D721Med (cell line): Measurements from ENCODE around the gene ZNF747.
"Not testable (repeated sequence)": the region's sequence is repeated elsewhere in the genome, so short reads cannot be mapped to it uniquely, and the experiment has no call there.

Source experiments
- DNase-seq: peaks from one replicate; pipeline ENCODE4 v3.0.0; 2011; ENCODE audit warnings: low spot score; ENCODE audit not compliant: insufficient read length
- FAIRE-seq: peaks from 2 replicates; lab custom pipeline; 2011; peaks lifted over from hg19 to GRCh38; lab: Jason Lieb, UNC
- CTCF ChIP-seq: IDR thresholded peaks from 2 replicates; pipeline ENCODE4 v1.5.1; 2012; ENCODE audit warnings: mild to moderate bottlenecking, control low read depth; ENCODE audit not compliant: insufficient read depth; ENCODE audit errors: missing control alignments

ZNF747 gene

DNA sequence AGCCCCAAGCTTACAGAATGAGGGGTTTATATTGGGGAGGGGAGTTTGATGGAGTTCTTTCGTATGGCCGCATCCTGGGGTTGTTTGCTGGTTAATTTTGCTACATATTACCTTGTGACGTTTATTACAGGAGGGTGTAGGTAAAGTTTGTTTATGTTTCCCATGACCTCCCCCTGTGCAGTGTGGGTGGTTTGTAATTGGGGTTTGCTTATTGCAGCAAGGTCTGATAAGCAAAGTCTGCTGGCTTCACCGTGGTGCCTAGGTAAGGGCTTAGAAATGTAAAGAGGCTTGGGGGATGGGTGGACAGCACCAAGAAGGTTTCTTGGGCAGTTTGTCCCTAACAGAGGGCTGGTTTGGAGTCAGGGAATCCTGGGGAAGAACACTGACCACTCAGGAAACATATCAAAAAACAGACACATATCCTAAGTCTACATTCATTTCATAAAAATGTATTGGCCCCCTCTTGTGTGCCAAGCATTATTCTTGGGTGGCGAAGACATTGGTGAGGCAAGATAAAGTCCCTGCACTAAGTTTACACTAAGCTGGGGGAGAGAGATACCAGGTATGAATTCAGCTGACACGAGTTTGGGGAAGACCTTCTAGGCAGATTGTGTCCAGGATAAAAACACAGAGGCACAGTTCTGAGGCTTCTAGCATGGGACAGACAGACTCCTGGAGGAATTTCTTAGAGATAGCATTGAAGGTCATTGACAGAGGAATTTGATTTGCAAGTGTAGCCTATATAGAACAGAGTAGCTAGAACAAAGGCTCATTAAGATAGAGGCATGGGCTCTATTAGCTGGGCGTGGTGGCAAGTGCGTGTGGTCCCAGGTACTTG, 14.0 kb upstream of the ZNF747 start:
- DNase-seq (no peak), FAIRE-seq (no peak)
- TF ChIP-seq CTCF, result no peak

DNA sequence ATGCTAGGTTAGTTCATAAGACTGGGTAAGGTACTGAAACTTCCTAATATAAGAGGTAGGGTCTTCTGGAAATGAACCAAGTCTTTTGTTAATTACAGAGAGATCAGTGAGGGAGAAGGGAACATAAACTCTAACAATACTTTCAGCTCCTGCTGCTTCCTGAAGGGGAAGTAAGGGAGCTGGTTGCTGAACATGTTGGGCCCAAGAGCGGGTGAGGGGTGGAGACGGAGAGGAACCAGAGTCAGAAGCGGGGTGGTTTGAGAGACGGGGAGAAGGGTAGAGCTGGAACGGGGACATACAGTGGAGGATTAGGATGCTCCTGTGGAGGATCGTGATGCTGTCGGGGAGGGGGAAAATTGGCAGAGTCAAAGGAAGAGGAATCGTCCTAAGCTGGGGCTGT, 11.5 kb upstream of the ZNF747 start:
- DNase-seq, result no peak
- FAIRE-seq, result no peak
- no peak for TF ChIP-seq CTCF

DNA sequence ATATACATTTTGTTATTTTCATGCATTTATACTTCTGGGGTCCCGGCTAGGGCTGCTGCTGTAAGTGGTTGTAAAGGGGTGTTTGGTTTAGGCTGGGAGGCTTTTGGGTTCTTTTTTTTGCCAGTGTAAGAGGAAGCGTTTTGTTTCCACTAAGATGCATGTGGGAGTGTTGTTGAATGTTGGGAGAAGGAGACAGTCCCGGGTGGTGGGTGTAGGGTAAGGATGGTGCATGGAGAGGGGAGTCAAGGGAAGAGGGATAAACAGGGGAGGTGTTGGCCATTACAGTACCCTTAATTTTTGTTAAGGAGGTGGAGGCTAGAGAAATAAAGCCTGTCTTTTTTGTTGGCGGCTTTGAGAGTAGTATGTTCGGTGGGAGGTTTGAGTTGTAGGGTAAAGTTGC, 8.4 kb upstream of the ZNF747 start:
- TF ChIP-seq CTCF, result no peak
- DNase-seq (no peak), FAIRE-seq (no peak)

GRCh38 chr16:30541502-30542329, 7.1 kb upstream of the ZNF747 start:
- DNase-seq (no peak), FAIRE-seq (no peak)
- no peak for TF ChIP-seq CTCF

- not testable (repeated sequence) for DNase-seq, FAIRE-seq
These were observed 6.3 kb upstream of the ZNF747 start for GRCh38 chr16:30540916-30541464.

GRCh38 chr16:30539986-30540526, 5.4 kb upstream of the ZNF747 start:
- not testable (repeated sequence) for DNase-seq, FAIRE-seq

GRCh38 chr16:30539000-30539964, 4.6 kb upstream of the ZNF747 start:
- TF ChIP-seq CTCF, result no peak
- DNase-seq (no peak), FAIRE-seq (no peak)

DNA sequence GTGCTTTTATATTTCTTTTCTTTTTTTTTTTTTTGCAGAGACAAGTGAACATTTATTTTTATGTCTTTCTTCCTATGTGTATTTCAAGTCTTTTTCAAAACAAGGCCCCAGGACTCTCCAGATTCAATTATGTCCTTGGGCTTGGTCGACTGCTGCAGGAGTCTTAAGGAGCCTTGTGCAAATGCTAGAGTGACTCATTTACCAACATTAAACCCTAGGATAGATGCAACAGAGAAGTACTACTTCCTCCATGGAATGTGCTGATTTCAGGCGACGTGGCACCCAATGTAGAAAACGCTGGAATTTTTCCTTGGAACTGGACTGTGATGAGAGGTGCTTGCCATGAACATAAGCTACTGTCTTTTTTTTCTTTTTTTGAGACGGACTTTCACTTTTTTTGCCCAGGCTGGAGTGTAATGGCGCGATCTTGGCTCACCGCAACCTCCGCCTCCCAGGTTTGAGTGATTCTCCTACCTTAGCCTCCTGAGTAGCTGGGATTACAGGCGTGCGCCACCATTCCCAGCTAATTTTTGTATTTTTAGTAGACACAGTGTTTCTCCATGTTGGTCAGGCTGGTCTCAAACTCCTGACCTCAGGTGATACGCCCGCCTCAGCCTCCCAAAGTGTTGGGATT, 1.9 kb upstream of the ZNF747 start:
- FAIRE-seq, DNase-seq: not testable (repeated sequence)
